Right ventricle myocardium inferior (tissue), 1 donor: Measurements from ENCODE around the gene FARP2. TPM values are rescaled to one million over a fixed set of nuclear protein-coding genes. Genes with fewer than 3 reads are reported as not detected.

ENCODE experiments used
- ATAC-seq: fragments of 200-7000 bp; cut with Tn5 transposase; one replicate; pipeline ENCODE4 v1.9.1; 2020; ENCODE audit warnings: mild to moderate bottlenecking, moderate library complexity
- DNase-seq: peaks from one replicate; pipeline ENCODE4 v3.0.0; 2021; ENCODE audit errors: missing footprints
- intact Hi-C: fragments of 100-400 bp; cut with DNase I; formaldehyde crosslinking; loops from one replicate; pipeline ENCODE4 v1.11.0; 2022
- total RNA-seq: library from RNA; stranded (reverse); fragmentation: NEBNext Ultra II Directional; extraction: Animal tissue kit (Norgen Biotek cat#: 25700); gene quantifications from one replicate; pipeline ENCODE4 v1.2.1, GENCODE V29; 2021
- donor health status: DM: no; HTN: yes; CAD: no; lungs with severe emphysema.

The FARP2 gene
- total RNA-seq, 1 donor from 2014 or later: 15.0 TPM

DNA sequence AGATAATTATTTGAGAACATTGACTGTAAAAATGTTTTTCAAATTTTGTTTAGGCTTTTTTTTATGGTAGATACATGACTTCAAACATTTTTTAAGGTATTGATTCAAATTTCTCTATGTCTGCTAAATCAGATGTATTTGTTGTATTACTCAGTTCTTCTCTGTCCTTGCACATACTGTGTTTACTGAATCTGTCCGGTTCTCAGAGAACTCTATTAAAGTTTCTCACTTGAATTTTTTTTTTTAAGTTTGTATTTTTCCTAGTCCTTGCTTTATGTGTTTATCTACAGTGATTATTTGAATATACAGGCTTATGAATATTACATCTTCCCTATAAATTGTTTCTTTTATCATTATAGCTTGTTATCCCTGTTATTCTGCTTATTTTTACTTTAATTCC is 35.1 kb upstream of the FARP2 start:
- intact Hi-C loops: no loop called here
- DNase-seq (no peak), ATAC-seq (no peak)

DNA sequence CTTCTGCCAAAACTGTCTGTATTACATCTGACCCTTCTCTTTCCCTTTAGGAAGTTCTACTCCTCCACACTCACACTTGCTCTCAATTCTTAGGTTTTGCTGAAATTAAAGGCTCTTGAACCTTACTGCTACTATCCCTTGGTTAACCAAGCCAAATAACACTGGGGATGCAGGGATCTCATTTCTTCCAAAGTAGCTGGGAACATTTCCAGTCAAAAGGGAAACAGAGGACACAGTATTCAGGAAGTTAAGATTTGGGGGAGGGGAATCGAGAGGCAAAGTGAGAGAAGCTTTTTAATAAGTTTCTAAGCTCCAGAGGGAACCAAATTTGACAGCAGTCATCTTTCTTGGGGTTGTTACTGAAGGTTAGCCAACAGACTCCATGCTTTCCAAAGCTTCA is 34.2 kb upstream of the FARP2 start:
- no peak for ATAC-seq
- DNase-seq: no peak
- intact Hi-C loops: no loop called here

DNA sequence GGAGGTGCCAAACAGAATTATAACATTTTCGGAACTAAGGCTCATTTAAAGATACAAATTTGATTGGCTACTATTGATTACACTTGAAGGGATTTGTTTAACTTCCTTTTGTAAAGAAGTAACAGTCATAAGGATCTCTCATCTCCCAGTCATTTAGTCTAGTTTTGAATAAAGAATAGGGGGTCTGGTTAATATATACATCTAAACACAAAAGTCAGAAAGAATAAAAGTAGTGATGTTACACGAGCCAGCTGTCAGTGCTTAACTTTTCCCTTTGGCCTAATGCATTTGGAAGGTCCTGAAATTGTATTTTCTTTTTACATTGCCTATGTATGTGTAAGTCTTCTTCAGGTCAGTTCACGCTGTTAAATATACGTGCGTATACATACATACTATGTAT is 32.3 kb upstream of the FARP2 start:
- no peak for ATAC-seq
- intact Hi-C loops: no loop called here
- no peak for DNase-seq

DNA sequence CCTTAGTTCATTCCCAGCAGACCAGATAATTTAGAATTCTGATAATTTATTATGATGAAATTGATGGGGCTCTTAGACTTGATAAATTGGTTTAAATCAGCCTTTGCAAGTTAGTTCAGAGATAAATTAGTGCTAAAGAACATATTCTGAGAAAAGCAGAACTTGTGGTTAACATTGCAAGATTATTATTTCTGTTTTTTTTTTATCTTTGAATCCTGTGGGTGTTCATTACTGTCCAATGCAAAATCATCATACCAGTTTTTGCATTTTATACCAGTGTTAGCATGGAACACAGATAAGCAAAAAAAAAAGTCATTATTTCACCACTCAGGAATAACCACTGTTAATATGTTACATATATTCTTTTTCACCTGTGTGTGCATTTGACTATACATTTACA is 31.3 kb upstream of the FARP2 start:
- no peak for DNase-seq
- ATAC-seq: no peak
- intact Hi-C loops: no loop called here

DNA sequence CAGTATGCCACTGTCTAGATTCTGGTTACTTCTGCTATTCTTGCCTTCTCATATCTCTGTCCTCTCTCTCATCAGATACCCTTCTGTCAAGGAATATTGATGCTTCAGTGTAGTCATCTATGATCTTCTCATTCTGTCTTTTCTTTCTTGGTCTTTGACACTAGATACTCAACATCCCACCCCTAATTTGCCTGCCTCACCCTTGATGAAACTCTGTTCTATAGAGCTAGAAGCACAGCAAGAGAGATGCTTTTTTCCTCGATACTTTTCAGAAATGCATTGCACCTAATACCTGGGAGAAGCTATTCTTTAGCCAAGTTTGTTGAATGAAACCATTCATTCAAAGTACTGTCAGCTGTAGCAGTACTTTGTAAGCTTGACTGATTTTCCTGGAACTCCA is 30.8 kb upstream of the FARP2 start:
- no peak for ATAC-seq
- intact Hi-C loops: no loop called here
- no peak for DNase-seq

DNA sequence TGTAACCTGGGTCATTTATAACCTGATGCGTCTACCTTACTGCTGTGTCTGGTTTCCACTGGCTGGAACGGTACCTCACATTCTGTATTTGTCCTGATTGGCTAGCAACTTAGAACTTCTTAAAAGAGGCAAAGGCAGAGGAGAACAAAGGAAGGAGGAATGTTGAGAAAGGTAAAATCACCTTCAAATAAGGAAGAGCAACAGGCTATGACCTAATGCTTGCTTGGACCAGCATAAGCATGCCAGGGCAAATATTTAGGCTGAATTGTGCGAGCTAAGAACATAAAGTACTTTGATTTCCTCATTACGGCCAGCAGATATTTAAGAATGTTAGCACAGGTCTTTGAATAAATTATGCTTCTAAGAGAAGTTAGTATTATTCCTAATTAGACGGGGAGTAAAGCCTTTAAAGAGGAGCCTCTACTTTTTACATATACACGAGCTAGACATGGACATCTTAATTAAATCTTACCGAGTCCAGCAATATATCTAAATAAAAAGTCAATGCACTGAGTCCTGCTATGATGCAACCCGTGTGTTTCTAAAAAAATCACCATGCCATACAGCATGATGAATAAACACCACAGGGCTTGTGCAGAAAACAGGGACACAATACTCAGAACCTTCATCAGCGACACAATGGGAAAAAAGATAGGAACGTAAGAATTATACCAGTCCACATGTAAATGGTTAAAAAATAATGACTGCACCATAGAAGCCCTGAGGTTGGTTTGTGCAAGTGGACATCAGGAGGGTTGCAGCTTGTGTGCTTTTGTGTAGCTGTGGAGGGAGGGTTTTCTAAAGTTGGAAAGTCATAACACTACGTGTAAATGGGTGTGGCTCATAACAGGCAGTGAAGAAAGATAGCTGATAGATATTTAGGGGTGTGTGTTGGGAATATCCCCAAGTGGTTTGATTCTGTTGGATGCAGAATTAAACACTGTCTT is 26.1 kb upstream of the FARP2 start:
- intact Hi-C loops: no loop called here
- DNase-seq (no peak), ATAC-seq (no peak)

DNA sequence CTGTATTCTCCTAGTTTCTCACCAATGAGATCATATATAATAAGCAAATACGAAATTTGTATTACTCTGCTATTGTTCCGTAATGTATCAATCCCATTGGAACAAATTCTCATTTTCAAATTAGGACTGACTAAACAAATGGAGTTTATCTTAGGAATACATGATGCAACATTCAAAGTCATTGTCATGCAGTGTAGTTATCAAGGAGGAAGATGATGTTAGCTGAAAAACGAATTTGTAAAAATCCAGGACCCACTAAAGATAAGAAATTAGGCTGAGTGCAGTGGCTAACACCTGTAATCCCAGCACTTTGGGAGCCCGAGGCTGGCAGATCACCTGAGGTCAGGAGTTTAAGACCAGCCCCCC is 25.5 kb upstream of the FARP2 start:
- intact Hi-C loops: no loop called here

DNA sequence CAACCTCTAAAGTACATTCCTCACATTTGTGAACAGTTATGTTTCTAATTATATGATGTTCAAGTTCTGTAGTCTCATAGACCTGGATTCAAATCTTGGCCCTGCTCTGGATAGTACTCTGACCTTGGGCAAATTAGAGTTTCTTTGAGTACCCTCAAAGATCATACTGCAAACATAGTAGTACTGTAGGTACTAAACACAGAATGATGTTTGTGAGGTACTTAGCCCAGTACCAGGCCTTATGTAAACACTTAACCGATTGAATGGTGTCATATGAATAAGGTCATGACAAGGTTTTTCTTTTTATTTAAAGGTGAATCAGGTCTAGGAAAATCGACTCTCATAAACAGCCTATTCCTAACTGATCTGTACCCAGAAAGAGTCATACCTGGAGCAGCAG is 21.3 kb upstream of the FARP2 start:
- intact Hi-C loops: no loop called here
- ATAC-seq (no peak), DNase-seq (no peak)

More for the DNA sequence above, 25.5 kb upstream of the FARP2 start:
- ATAC-seq (no peak), DNase-seq (no peak)

DNA sequence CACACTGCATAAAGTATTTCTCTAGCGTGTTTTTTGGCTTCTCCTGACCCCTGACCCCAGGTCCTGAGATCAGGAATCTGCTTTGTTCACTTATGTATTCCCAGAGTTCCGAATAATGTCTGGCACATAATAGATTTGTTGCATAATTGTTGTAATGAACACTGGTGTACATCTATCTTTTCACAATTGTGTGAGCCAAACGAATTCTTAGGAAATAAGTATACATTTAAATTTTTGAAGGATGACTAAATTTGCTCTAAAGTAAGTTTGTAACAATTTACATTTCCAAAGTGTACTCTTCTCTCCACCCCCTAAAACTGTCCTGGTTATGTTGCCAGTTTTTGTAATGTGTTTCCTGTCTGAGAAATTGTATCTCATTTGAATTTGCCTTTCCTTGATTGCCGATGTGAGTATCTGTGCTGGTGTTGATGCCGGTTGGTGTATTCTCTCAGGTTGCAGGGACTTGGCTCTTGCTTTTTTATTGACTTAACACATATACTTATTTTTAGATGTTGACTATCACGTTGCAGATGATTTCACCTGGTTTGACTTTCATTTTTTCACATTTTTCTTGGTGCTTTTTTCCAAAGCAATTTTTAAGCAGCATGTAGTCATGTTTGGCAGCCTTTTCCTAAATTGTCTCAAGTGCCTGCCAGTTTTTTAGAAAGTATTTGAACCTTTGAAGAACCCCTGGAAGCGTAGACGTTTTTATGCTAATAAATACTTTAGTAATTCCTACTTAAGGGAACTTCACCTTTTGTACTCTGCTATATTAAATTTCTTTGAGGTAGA is 16.1 kb upstream of the FARP2 start:
- intact Hi-C loops: no loop called here
- DNase-seq (no peak), ATAC-seq (no peak)

DNA sequence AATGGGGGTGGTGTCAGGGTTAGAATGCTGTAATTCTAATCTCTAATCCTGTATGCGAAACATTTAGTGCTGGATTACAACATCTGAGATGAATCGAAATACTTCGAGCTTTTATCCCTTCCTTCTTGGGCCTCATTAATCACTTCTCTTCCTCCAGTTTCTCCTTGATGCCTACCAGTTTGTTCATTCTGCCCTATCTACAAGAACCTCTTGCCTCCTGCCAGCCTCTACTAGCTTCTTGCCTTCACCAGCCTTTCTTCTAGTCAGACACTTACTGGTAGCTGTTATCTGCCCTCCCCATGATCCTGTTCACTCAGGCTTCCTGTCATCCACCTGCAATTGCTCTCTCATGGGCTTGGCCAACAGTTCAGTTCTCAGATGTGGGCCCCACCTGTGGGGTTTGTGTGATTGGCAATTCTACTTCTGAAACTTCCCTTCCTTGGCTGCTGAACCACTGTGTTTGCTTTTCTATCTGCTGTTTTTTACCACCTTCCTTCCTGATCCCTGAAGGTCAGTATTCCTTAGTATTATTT is 15.4 kb upstream of the FARP2 start:
- intact Hi-C loops: no loop called here
- DNase-seq: no peak
- ATAC-seq: no peak

DNA sequence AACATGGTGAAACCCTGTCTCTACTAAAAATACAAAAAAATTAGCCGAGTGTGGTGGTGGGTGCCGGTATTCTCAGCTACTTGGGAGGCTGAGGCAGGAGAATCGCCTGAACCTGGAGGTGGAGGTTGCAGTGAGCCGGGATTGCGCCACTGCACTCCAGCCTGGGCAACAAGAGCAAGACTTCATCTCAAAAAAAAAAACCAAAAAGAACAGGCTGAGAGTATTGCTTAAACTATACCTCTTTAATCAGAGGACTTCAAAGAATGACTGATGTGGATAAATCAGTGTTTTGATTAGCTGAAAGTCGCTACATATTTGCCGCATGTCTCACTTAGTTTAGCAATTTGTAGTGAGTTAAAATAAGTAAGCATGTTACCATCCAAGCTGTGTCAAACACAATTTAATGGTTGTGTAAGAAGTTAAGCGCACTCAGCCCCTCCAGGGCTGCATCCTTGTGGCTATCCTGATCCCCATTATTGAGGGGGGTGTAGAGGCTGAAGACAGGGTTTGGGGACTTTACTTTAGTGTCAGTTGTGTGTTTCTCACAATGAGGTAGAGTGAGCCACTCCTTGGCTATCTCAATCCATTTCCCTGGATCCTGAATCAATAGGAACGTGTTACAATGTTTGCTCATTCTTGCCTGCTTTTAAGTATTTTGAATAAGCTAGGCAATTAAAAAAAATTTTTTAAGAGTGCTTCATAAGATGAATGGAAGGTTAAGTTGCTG is 11.0 kb upstream of the FARP2 start:
- no peak for ATAC-seq
- intact Hi-C loops: no loop called here
- DNase-seq: no peak

DNA sequence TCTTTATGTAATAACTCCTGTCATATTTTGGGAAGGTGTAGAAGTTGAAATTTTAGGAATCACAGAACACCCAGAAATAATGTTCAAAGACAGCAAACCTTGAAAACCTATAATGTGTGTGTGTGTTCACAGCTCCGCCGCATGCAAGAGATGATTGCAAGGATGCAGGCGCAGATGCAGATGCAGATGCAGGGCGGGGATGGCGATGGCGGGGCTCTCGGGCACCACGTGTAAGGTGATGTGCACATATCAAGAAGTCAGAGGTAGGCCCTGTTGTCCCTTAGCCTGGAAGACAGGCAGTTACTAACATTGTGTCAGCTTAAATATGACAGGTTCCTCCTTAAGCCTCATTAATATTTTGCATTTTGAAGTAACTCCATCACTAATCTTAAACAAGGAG is 6.1 kb upstream of the FARP2 start:
- ATAC-seq: no peak
- intact Hi-C loops: no loop called here
- DNase-seq: no peak

DNA sequence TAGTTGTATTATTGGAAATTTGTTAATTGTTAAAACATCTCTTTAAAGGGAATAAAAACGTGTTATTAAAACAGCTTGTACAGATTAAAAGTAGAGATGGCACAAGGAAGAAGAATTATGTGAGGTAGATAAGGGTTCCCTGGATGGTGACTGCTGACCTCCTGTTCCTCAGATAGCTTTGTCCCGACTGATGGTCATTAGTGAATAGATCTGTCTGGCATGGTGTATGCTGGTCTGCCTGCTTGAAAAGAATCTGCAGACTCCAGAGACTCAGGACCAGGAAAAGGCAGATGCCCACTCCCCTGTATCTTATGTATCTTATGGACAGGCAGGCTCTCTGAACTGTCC is 5.6 kb upstream of the FARP2 start:
- DNase-seq (no peak), ATAC-seq (no peak)
- intact Hi-C loops: no loop called here

DNA sequence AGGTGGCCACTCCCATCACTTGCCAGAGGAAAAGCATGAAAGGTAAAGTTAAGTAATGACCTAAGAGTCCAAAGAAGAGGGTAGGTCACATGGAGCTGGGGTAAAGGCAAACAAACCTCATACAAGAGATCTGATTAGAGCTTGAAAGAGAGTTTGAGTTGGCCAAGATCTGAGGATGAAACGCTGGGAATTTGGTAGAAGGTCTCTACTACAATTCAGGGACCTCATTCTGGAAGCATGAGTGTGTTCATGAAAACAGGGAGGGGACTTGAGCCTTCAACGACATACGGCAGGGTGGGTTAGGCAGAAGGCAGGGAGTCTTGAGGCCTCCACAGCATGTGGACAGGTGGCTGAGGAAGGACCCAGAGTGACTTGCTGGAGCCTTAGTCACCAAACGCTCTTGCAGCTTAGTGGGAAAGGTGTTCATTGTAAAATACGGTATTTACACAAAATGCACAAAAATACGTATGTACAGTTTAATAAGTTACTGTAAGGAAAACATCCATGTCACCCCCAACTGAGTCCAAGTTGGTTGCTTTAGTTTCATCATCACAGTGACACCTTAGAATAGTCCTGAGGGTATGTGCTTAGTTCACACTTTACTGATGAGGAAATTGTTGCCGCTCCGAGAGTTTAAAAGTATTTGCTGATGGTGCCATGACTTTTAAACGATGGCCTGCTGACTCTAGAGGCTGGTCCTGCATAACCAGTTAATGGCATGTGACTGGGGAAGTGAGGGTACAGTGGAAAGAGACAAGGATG is 5.0 kb upstream of the FARP2 start:
- intact Hi-C loops: no loop called here
- no peak for ATAC-seq

DNA sequence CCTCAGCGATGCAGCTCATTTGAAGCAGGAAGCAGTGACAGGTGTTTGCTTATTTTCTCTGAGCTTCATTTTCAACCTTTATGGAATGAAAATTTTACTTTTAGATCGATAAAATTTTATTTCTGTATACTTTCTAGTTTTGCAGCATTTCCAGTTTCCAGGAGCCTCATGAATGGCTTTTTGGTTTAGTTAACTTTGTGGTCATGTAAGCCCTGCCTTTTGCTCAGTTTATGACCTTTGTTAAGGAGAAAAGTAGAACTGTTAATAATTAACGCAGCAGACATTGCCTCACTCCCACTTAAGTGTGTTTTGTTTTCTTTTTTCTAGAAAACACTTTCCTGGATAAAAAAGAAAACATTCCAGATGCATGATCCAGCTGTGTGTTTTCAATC is 4.4 kb upstream of the FARP2 start:
- intact Hi-C loops: no loop called here
- ATAC-seq (no peak), DNase-seq (no peak)

More for the DNA sequence above, 5.0 kb upstream of the FARP2 start:
- no peak for DNase-seq

DNA sequence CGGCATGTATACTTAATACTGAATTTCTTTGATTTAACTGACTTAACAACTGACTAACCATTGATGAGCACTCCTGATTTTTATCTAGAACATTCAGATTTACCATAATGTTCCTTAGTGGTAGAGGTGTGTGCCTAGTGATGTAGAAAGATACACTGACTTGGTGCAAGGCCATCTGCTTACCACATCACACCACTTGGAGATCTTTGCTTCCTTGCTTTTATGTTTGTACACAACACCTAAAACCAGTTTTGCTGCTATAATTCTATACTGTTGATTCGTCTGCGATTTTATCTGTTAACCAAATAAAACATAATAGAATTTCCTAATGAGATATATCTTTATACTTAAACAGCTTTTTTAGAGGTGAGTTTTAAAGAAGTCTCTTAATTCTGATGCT is 3.9 kb upstream of the FARP2 start:
- DNase-seq (no peak), ATAC-seq (no peak)
- intact Hi-C loops: no loop called here

DNA sequence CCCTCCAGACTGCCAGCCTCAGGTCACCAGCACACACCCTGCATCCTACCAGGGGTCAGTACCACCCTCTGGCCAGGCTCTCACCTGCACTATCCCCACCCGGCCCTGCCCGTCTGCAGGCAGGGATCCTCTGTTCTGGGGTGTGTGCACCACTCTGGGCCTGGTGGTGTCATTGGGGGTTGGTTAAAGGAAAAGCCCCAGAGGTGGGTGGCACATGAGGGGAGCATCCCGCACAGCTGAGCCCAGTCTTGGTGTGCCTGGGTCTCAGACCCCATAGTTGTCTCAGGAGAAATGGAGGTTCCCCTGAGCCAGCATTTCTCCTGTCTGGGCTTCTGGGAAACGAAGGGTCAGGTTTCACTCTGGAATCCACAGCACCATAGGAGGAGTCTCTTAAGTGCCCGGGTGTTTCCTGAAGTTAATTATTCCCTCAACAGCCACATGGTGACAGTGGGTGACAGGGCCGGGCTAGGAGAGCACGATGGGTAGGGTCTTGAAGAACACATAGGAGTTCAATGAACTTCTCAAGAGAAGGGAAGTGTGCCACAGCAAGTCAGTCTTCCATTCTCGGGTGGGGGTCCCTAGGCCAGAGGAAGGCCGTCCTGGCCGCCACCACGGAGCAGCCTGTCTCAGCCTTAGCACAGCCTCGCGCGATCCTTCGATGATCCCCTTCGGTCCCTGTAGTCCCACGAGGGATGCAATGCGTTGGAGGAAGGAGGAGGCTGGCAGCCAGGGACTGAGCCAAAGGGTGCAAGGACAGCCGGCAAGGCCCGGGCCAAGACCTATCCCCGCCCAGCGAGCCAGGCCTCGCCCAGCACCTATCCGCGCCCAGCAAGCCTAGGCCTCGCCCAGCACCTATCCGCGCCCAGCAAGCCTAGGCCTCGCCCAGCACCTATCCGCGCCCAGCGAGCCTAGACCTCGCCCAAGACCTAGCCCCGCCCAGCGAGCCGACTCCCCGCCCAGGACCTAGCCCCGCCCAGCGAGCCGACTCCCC is 1.1 kb upstream of the FARP2 start:
- ATAC-seq (peak; percentile 66), DNase-seq (peak; percentile 95)
- intact Hi-C loops: loop anchor here (5.0 kb wide), 1 partner anchor 152 kb away; the partner anchor contains the start of gene STK25
